ENCODE measurements around the gene ADAM12.

ADAM12 gene

GRCh38 chr10:126004752-126005151 is 383.5 kb downstream of the ADAM12 start:
- Histone ChIP-seq H3K9me3 (ENCODE audit: control insufficient read depth in 1 of 2, low read length in 2 of 2) (no peaks in the 10 kb centered on the region), H3K4me1 (ENCODE audit: control insufficient read depth in 1 of 2, insufficient read depth in 2 of 2, low read length in 2 of 2) (no peaks in the 10 kb centered on the region), H3K27me3 (ENCODE audit: control insufficient read depth in 1 of 2, insufficient read depth in 2 of 2, low read length in 2 of 2) (no peaks in the 10 kb centered on the region), H3K4me3 (ENCODE audit: low read depth in 1 of 2, low read length in 2 of 2) (no peak overlapping the region), H3K27ac (ENCODE audit: low read depth, low read length) (no peak overlapping the region), H3K9ac (ENCODE audit: low read depth in 1 of 2, low read length in 2 of 2) (no peak overlapping the region), H3K36me3 (ENCODE audit: control insufficient read depth in 1 of 2, insufficient read depth in 2 of 2, low read length in 2 of 2) (no peaks in the 10 kb centered on the region)

DNA sequence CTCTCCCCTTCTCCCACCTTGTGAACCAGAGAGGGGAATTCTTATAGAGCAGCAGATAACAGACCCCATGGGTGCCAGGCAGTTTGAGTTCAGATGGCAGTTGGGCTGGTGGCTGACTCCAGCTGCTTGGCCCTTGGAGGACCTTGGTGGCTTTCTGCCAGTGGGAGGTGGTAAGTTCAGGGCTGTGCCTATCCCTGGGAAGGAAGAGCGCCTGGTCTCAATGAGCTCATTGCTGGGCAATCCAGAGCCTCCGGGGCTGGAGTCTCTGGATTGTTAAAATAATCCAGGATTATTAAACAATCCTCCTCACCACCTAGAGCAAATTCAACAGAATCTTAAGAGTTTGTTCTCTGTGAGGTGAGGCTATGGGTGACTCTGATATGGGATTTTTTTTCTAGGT is 386.7 kb downstream of the ADAM12 start:
- Histone ChIP-seq H3K4me1 (ENCODE audit: control insufficient read depth in 1 of 2, insufficient read depth in 2 of 2, low read length in 2 of 2) (no peaks in the 10 kb centered on the region), H3K27me3 (ENCODE audit: control insufficient read depth in 1 of 2, insufficient read depth in 2 of 2, low read length in 2 of 2) (no peaks in the 10 kb centered on the region), H3K36me3 (ENCODE audit: control insufficient read depth in 1 of 2, insufficient read depth in 2 of 2, low read length in 2 of 2) (no peaks in the 10 kb centered on the region), H3K9me3 (ENCODE audit: control insufficient read depth in 1 of 2, low read length in 2 of 2) (no peaks in the 10 kb centered on the region), H3K4me3 (ENCODE audit: low read depth in 1 of 2, low read length in 2 of 2) (no peak overlapping the region), H3K27ac (ENCODE audit: low read depth, low read length) (no peak overlapping the region), H3K9ac (ENCODE audit: low read depth in 1 of 2, low read length in 2 of 2) (no peak overlapping the region)

DNA sequence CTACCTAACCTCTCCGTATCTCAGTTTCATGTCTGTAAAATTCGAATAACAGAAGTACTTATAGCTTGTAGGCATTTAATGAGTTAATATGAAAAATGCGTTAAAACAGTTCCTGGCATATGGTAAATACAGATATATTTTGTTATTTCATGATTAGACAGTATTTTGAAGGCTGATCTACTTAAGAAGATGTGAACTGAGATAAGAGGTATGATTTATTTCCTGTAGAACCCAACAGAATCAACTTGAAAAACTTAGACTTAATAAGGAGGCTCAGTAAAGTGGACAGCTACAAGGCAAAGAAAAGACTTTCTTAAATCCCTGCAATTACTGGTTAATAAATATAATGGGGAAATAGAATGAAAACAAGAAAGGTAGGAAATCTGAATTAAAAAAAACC is 388.6 kb downstream of the ADAM12 start:
- H3K27ac ChIP-seq (ENCODE audit: low read depth, low read length), result no peak overlapping the region
- H3K27me3 ChIP-seq (ENCODE audit: control insufficient read depth in 1 of 2, insufficient read depth in 2 of 2, low read length in 2 of 2), result no peaks in the 10 kb centered on the region

DNA sequence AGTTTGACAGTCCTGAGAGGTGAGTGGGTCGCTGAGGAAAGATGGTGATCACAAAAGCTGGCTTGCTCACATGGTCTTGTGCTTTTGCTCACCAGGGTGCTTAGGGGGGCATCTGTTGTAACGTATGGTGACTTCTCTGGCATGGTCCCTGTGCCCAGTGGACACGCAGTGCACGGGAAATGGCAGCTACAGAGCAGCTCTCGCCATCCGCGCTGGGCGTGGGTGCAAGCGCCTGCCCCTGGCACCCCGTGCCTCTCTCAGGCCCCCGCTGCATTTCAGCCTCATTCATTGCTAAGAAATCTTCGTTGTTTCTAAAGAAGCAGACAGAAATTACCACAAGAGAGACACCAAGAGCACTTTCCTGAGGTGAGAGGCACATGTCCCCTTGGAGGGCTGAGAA is 390.7 kb downstream of the ADAM12 start:
- no peaks in the 10 kb centered on the region for H3K27me3 ChIP-seq (ENCODE audit: control insufficient read depth in 1 of 2, insufficient read depth in 2 of 2, low read length in 2 of 2)
- no peak overlapping the region for H3K4me3 ChIP-seq (ENCODE audit: low read depth in 1 of 2, low read length in 2 of 2)
- H3K9me3 ChIP-seq (ENCODE audit: control insufficient read depth in 1 of 2, low read length in 2 of 2), result no peaks in the 10 kb centered on the region
- H3K36me3 ChIP-seq (ENCODE audit: control insufficient read depth in 1 of 2, insufficient read depth in 2 of 2, low read length in 2 of 2), result no peaks in the 10 kb centered on the region
- no peak overlapping the region for H3K9ac ChIP-seq (ENCODE audit: low read depth in 1 of 2, low read length in 2 of 2)
- no peaks in the 10 kb centered on the region for H3K4me1 ChIP-seq (ENCODE audit: control insufficient read depth in 1 of 2, insufficient read depth in 2 of 2, low read length in 2 of 2)
- H3K27ac ChIP-seq (ENCODE audit: low read depth, low read length), result no peak overlapping the region

More for the DNA sequence above, 388.6 kb downstream of the ADAM12 start:
- no peaks in the 10 kb centered on the region for H3K4me1 ChIP-seq (ENCODE audit: control insufficient read depth in 1 of 2, insufficient read depth in 2 of 2, low read length in 2 of 2)
- no peaks in the 10 kb centered on the region for H3K9me3 ChIP-seq (ENCODE audit: control insufficient read depth in 1 of 2, low read length in 2 of 2)
- no peak overlapping the region for H3K9ac ChIP-seq (ENCODE audit: low read depth in 1 of 2, low read length in 2 of 2)
- no peak overlapping the region for H3K4me3 ChIP-seq (ENCODE audit: low read depth in 1 of 2, low read length in 2 of 2)
- no peaks in the 10 kb centered on the region for H3K36me3 ChIP-seq (ENCODE audit: control insufficient read depth in 1 of 2, insufficient read depth in 2 of 2, low read length in 2 of 2)

DNA sequence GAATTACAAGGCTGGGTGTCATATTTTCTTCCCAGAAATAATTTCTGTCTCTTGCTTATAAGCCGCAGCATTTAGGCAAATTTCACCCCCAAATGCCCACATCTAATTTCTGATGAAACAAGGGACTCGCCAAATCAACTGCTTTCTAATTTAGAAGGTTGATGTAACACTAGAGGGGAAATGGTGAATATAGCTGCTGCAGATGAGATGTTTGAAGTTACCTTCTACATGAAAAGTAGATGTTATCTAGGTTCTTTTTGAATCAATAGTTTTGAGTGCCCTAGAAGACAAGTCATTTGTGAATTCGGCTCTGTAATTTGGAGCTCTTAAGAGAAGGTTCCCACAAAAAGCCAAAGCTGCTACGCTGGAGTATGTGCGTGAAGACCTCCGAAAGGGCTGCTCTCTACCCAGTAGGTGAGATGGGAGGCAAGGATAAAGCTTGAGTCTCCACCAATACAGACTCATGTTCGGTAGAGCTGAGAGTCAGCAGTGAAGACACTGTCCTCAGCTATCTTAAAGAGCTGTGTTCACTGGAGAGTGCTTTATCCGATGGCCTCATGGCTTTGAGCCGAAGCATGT is 392.5 kb downstream of the ADAM12 start:
- Histone ChIP-seq H3K27ac (ENCODE audit: low read depth, low read length) (no peak overlapping the region), H3K4me3 (ENCODE audit: low read depth in 1 of 2, low read length in 2 of 2) (no peak overlapping the region), H3K4me1 (ENCODE audit: control insufficient read depth in 1 of 2, insufficient read depth in 2 of 2, low read length in 2 of 2) (no peaks in the 10 kb centered on the region), H3K36me3 (ENCODE audit: control insufficient read depth in 1 of 2, insufficient read depth in 2 of 2, low read length in 2 of 2) (no peaks in the 10 kb centered on the region), H3K9me3 (ENCODE audit: control insufficient read depth in 1 of 2, low read length in 2 of 2) (no peaks in the 10 kb centered on the region), H3K27me3 (ENCODE audit: control insufficient read depth in 1 of 2, insufficient read depth in 2 of 2, low read length in 2 of 2) (no peaks in the 10 kb centered on the region), H3K9ac (ENCODE audit: low read depth in 1 of 2, low read length in 2 of 2) (no peak overlapping the region)

DNA sequence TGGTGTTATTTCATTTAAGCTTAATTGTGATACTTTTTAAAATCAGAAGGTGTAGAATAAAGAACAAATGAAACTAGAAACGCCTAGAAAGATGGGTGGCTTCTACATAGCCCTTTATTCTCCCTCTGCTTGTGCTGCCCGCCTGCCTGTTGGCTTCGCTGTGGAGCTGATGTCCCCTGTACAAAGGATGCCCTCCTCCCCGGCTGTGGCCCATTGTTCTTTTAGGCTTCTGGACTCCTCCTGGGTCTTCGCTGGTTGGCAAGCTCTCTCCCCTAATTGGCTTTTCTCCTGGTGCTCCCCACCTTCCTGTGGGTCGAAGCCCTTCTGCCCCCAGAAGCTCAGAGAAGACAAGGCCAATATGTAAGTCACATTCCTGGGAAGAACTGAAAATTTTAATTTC is 393.7 kb downstream of the ADAM12 start:
- Histone ChIP-seq H3K9ac (ENCODE audit: low read depth in 1 of 2, low read length in 2 of 2) (no peak overlapping the region), H3K27ac (ENCODE audit: low read depth, low read length) (no peak overlapping the region), H3K9me3 (ENCODE audit: control insufficient read depth in 1 of 2, low read length in 2 of 2) (no peaks in the 10 kb centered on the region), H3K27me3 (ENCODE audit: control insufficient read depth in 1 of 2, insufficient read depth in 2 of 2, low read length in 2 of 2) (no peaks in the 10 kb centered on the region), H3K4me1 (ENCODE audit: control insufficient read depth in 1 of 2, insufficient read depth in 2 of 2, low read length in 2 of 2) (no peaks in the 10 kb centered on the region), H3K4me3 (ENCODE audit: low read depth in 1 of 2, low read length in 2 of 2) (no peak overlapping the region), H3K36me3 (ENCODE audit: control insufficient read depth in 1 of 2, insufficient read depth in 2 of 2, low read length in 2 of 2) (no peaks in the 10 kb centered on the region)

- no peak overlapping the region for H3K9ac ChIP-seq (ENCODE audit: low read depth in 1 of 2, low read length in 2 of 2)
- no peaks in the 10 kb centered on the region for H3K36me3 ChIP-seq (ENCODE audit: control insufficient read depth in 1 of 2, insufficient read depth in 2 of 2, low read length in 2 of 2)
- H3K4me3 ChIP-seq (ENCODE audit: low read depth in 1 of 2, low read length in 2 of 2), result no peak overlapping the region
- H3K9me3 ChIP-seq (ENCODE audit: control insufficient read depth in 1 of 2, low read length in 2 of 2), result no peaks in the 10 kb centered on the region
- H3K27ac ChIP-seq (ENCODE audit: low read depth, low read length), result no peak overlapping the region
- no peaks in the 10 kb centered on the region for H3K27me3 ChIP-seq (ENCODE audit: control insufficient read depth in 1 of 2, insufficient read depth in 2 of 2, low read length in 2 of 2)
- no peaks in the 10 kb centered on the region for H3K4me1 ChIP-seq (ENCODE audit: control insufficient read depth in 1 of 2, insufficient read depth in 2 of 2, low read length in 2 of 2)
Observed at GRCh38 chr10:125992254-125992653, 396.0 kb downstream of the ADAM12 start.

- Histone ChIP-seq H3K27me3 (ENCODE audit: control insufficient read depth in 1 of 2, insufficient read depth in 2 of 2, low read length in 2 of 2) (no peaks in the 10 kb centered on the region), H3K36me3 (ENCODE audit: control insufficient read depth in 1 of 2, insufficient read depth in 2 of 2, low read length in 2 of 2) (no peaks in the 10 kb centered on the region), H3K4me3 (ENCODE audit: low read depth in 1 of 2, low read length in 2 of 2) (no peak overlapping the region), H3K9ac (ENCODE audit: low read depth in 1 of 2, low read length in 2 of 2) (no peak overlapping the region), H3K9me3 (ENCODE audit: control insufficient read depth in 1 of 2, low read length in 2 of 2) (no peaks in the 10 kb centered on the region), H3K27ac (ENCODE audit: low read depth, low read length) (no peak overlapping the region), H3K4me1 (ENCODE audit: control insufficient read depth in 1 of 2, insufficient read depth in 2 of 2, low read length in 2 of 2) (no peaks in the 10 kb centered on the region)
Observed at GRCh38 chr10:125991392-125991791, 396.9 kb downstream of the ADAM12 start.

DNA sequence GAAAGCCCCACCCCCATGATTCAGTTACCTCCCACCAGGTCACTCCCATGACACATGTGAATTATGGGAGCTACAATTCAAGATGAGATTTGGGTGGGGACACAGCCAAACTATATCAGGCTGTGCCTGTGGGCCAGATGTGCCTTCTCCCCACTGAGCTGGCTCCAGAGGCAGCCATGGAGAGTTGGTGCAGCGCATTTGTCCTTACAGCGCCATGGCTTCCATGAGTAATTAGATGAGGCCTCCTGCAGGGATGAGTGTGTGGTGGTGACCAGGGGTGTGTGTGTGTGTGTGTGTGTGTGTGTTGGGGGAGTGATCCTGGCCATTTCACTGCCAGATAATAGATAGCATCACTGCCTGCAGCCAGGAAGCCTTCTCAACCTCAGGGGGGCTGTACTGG is 397.3 kb downstream of the ADAM12 start:
- H3K27me3 ChIP-seq (ENCODE audit: control insufficient read depth in 1 of 2, insufficient read depth in 2 of 2, low read length in 2 of 2), result no peaks in the 10 kb centered on the region
- H3K27ac ChIP-seq (ENCODE audit: low read depth, low read length), result no peak overlapping the region
- H3K9ac ChIP-seq (ENCODE audit: low read depth in 1 of 2, low read length in 2 of 2), result no peak overlapping the region
- H3K4me3 ChIP-seq (ENCODE audit: low read depth in 1 of 2, low read length in 2 of 2), result no peak overlapping the region
- no peaks in the 10 kb centered on the region for H3K9me3 ChIP-seq (ENCODE audit: control insufficient read depth in 1 of 2, low read length in 2 of 2)
- no peaks in the 10 kb centered on the region for H3K4me1 ChIP-seq (ENCODE audit: control insufficient read depth in 1 of 2, insufficient read depth in 2 of 2, low read length in 2 of 2)
- no peaks in the 10 kb centered on the region for H3K36me3 ChIP-seq (ENCODE audit: control insufficient read depth in 1 of 2, insufficient read depth in 2 of 2, low read length in 2 of 2)

DNA sequence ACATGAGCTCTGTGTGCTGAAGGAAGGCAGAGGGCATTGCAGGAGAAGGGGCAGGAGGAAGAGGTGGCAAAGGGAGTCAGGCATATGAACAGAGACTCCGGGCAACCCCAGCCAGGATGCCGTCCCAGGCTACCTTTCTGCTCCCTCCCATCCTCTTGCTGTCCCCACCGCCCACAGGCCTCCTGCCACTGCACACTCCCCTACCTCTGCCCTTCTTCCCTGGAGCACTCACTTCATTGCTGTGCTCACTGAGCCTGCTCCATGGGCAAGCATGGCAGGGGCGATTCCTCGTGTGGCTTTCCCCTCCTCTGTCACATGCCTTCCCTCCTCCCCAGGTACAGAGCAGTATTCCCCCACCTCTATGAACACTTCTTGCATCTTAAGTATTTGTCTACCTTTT is 398.5 kb downstream of the ADAM12 start:
- no peaks in the 10 kb centered on the region for H3K27me3 ChIP-seq (ENCODE audit: control insufficient read depth in 1 of 2, insufficient read depth in 2 of 2, low read length in 2 of 2)
- no peaks in the 10 kb centered on the region for H3K36me3 ChIP-seq (ENCODE audit: control insufficient read depth in 1 of 2, insufficient read depth in 2 of 2, low read length in 2 of 2)
- no peaks in the 10 kb centered on the region for H3K9me3 ChIP-seq (ENCODE audit: control insufficient read depth in 1 of 2, low read length in 2 of 2)
- H3K9ac ChIP-seq (ENCODE audit: low read depth in 1 of 2, low read length in 2 of 2), result no peak overlapping the region
- no peak overlapping the region for H3K4me3 ChIP-seq (ENCODE audit: low read depth in 1 of 2, low read length in 2 of 2)
- H3K4me1 ChIP-seq (ENCODE audit: control insufficient read depth in 1 of 2, insufficient read depth in 2 of 2, low read length in 2 of 2), result no peaks in the 10 kb centered on the region
- H3K27ac ChIP-seq (ENCODE audit: low read depth, low read length), result no peak overlapping the region
